Measurements from ENCODE around the gene APOLD1.

Gene APOLD1

DNA sequence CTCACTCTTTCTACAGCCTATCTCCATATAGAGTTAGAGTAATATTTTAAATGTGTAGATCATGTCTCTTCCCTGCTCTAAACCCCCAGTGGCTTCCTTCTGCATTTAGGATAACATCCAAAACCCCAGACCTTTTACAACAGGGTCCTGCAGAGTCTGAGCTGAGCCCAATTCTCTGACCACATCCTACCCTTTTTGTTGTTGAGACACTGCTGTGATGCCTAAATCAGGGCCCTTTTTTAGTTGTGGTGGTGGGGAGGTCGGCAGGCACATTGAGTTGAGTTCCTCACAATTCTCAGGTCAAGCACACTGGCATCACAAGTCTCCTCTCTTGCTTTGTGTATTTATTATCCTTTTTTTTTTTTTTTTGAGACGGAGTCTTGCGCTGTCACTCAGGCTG lies 25.9 kb downstream of the APOLD1 start:
- TF ChIP-seq CTCF (conservative IDR thresholded peaks at IDR 0.05): no peak
- no peak for TF ChIP-seq ZFX (IDR thresholded peaks at IDR 0.05)
- H3K27ac ChIP-seq: no peak overlapping the region

GRCh38 chr12:12812174-12812573 lies 26.7 kb downstream of the APOLD1 start:
- TF ChIP-seq ZFX (IDR thresholded peaks at IDR 0.05): no peak
- TF ChIP-seq CTCF (conservative IDR thresholded peaks at IDR 0.05): no peak
- H3K27ac ChIP-seq: no peak overlapping the region

- no peak overlapping the region for H3K27ac ChIP-seq
- TF ChIP-seq ZFX (IDR thresholded peaks at IDR 0.05): no peak
- TF ChIP-seq CTCF (conservative IDR thresholded peaks at IDR 0.05): 0 out of 2 replicates have a peak, but pooled peaks have one; percentile 59
Observed at GRCh38 chr12:12812618-12813119, 27.2 kb downstream of the APOLD1 start.

DNA sequence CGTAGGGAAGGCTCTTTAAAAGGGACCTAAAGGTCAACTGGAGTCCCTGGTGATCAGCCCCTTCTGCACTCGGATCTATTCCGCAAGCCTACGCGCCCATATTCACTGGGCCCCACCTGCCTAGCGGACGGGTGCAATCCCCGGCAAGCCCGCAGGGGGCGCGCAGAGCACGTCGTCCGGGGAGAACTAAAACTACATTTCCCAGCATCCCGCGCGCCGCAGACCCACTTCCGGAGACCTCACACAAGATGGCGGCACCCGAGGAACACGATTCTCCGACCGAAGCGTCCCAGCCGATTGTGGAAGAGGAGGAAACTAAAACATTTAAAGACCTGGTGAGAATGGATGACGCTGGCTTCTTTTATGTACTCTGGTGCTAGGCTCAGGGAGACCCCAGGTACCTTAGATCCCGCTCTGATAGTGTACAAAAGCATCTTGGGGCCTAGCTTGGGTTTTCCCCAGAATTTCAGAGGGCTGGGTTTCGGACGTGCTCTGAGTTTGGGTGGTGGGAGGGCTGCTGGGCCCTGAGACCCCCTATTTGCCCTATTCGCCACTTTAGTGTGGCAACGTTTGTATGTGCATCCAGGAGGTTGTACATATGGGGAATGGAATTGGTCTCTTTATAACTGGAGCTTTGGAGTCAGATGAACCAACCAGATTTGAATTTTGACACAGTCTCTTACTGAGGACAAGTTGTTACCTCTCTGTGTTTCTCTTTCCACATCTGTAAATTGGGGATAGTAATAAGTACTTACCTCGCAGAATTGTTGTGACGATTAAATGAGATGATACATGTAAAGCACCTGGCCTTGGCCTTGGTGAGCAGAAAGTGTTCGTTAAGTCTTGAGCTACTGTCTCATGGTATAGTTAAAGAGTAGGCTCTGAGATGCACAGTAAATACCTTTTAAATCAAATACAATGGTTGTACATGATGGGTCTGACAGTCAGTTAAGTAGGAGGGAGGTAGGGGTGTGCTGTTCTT lies 28.0 kb downstream of the APOLD1 start, which contains the start of gene DDX47:
Gene DDX47 (plus strand): TSS at position 227 of the 982 bp plus-strand sequence. CDS start 22 bp downstream, at position 249.
- TF ChIP-seq ZFX (IDR thresholded peaks at IDR 0.05) (peak; percentile 96), CTCF (conservative IDR thresholded peaks at IDR 0.05) (peak; percentile 99)
- peak within 1 kb of the TSS; percentile 73 for H3K27ac ChIP-seq

DNA sequence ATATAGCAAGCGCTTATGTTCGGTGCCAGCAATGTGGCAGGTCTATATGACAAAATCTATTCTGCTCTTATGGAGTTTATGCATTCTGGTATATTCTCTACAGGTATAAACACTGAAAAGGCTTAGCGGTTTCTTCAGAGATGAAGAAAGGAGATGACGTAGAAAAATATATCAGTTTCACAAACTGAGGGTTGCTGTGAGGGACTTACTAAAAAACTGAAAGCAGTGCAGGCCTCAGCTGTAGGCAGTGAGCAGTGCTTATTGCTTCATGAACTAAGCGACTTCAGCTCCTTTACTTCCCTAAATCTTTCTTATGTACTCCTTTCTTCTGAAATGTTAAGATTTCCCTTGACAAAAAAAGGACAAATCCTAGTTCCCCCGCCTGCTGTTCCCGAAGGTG lies 32.2 kb downstream of the APOLD1 start:
- H3K27ac ChIP-seq: no peak overlapping the region
- TF ChIP-seq ZFX (IDR thresholded peaks at IDR 0.05) (no peak), CTCF (conservative IDR thresholded peaks at IDR 0.05) (no peak)

- no peak for TF ChIP-seq CTCF (conservative IDR thresholded peaks at IDR 0.05)
- no peak for TF ChIP-seq ZFX (IDR thresholded peaks at IDR 0.05)
- no peak overlapping the region; the same call in 1 of the 2 replicates for H3K27ac ChIP-seq
Observed at GRCh38 chr12:12818701-12819100, 33.2 kb downstream of the APOLD1 start.

DNA sequence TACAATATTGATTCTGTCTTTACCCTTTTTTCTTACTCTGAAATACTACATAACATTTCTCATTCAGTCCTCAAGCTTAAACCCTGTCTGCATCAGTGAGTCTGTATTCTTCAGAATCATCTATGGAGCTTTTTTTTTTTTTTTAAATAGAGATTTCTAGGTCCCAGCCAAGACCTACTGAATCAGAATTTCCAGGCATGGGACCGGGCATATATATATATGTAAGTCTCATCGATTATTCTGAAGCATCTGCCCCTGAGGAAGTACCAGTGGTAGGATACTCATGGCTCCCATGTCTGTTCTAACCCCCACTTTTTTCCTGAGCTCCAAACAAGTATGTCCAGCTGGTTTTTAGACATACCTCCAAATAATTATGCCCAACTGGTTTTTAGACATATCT lies 33.8 kb downstream of the APOLD1 start:
- TF ChIP-seq ZFX (IDR thresholded peaks at IDR 0.05): no peak
- no peak for TF ChIP-seq CTCF (conservative IDR thresholded peaks at IDR 0.05)
- H3K27ac ChIP-seq: no peak overlapping the region; the same call in 1 of the 2 replicates

All from C4-2B (cell line).